Upper lobe of left lung (tissue), 6 donors: ENCODE measurements around the gene ABCC2. TPM values are rescaled to one million over a fixed set of nuclear protein-coding genes. Genes with fewer than 3 reads are reported as not detected.

Experiments
- ATAC-seq, 2 donors: fragments of 200-7000 bp; cut with Tn5 transposase; one replicate each; pipeline ENCODE4 v1.9.1; 2022; ENCODE audit warnings: mild to moderate bottlenecking in 2 of 2, moderate library complexity in 2 of 2; ENCODE audit not compliant: low FRiP score in 2 of 2
- DNase-seq, 2 donors: peaks; one replicate each; pipeline ENCODE4 v3.0.0-alpha.2; 2019 to 2020
- H3K27ac ChIP-seq, 4 donors: fragments of 200-600 bp; sonication (generic); one replicate each; pipeline ENCODE4 v1.5.1; 2016 to 2019
- H3K27me3 ChIP-seq, 4 donors: fragments of 200-600 bp; sonication (generic); one replicate each; pipeline ENCODE4 v1.5.1; 2017 to 2019
- H3K36me3 ChIP-seq, 4 donors: fragments of 200-600 bp; sonication (generic); one replicate each; pipeline ENCODE4 v1.5.1; 2016 to 2019
- H3K4me1 ChIP-seq, 4 donors: fragments of 200-600 bp; sonication (generic); one replicate each; pipeline ENCODE4 v1.5.1; 2018 to 2019
- H3K4me3 ChIP-seq, 4 donors: fragments of 200-600 bp; sonication (generic); one replicate each; pipeline ENCODE4 v1.5.1; 2017 to 2019; ENCODE audit warnings: mild to moderate bottlenecking in 2 of 4, moderate library complexity in 1 of 4
- H3K9me3 ChIP-seq, 4 donors: fragments of 200-600 bp; sonication (generic); one replicate each; pipeline ENCODE4 v1.5.1; 2018 to 2019
- CTCF ChIP-seq, 6 experiments: fragments of 450-650 bp in 4 of 6; fragments of 200-600 bp in 2 of 6; sonication (generic) in 2 of 6; IDR thresholded peaks; one replicate each; pipeline ENCODE4 v1.5.1; 2016 to 2019; ENCODE audit warnings: antibody characterized with exemption in 6 of 6
- EP300 ChIP-seq, 4 donors: sonication (generic); formaldehyde crosslinking; IDR thresholded peaks; one replicate each; pipeline ENCODE4 v1.5.1; 2017; ENCODE audit warnings: antibody characterized with exemption in 4 of 4, control low read depth in 2 of 4
- POLR2A ChIP-seq, 4 donors: fragments of 450-650 bp; IDR thresholded peaks; one replicate each; pipeline ENCODE4 v1.5.1; 2016 to 2017; ENCODE audit warnings: antibody characterized with exemption in 4 of 4, mild to moderate bottlenecking in 2 of 4
- POLR2AphosphoS5 ChIP-seq, 2 donors: sonication (generic); formaldehyde crosslinking; IDR thresholded peaks; one replicate each; pipeline ENCODE4 v1.5.1; 2017; ENCODE audit warnings: antibody characterized with exemption in 2 of 2
- WGBS, 2 donors: methylation state at CpG; one replicate each; pipeline ENCODE4 v1.1.5; 2017 to 2018; 5-methylcytosine and 5-hydroxymethylcytosine counted together
- total RNA-seq, 6 donors: library from RNA; depleted of rRNA in 4 of 6; stranded (reverse); fragments of >200 nt in 4 of 6; gene quantifications; one replicate each; pipeline versions ENCODE4 v1.1.0 to v1.2.1, GENCODE V29; 2016 to 2021
- donor health status: DM: no; HTN: no; CAD: no; lungs with moderate emphysema.
- donor health status: DM: no; HTN: yes; CAD: no; lungs with severe emphysema.

The ABCC2 gene
- total RNA-seq, 6 donors from 2014 or later: 0.46 to 5.2 (median 1.7) TPM

- DNase-seq (no peak), ATAC-seq (no peak)
- no peaks in the 10 kb centered on the region for H3K27me3 ChIP-seq
- no peak overlapping the region for H3K27ac ChIP-seq
- H3K4me3 ChIP-seq: no peak overlapping the region
- peaks cover 4 to 44% (median 22%) of the 10 kb centered on the region in 4 donors for H3K36me3 ChIP-seq
- TF ChIP-seq EP300 (IDR thresholded peaks at IDR 0.05) (no peak), POLR2AphosphoS5 (IDR thresholded peaks at IDR 0.05) (no peak), POLR2A (IDR thresholded peaks at IDR 0.05) (no peak), CTCF (IDR thresholded peaks at IDR 0.05) (no peak)
- no peaks in the 10 kb centered on the region for H3K4me1 ChIP-seq
- H3K9me3 ChIP-seq: no peaks in the 10 kb centered on the region
Measured at GRCh38 chr10:99761365-99761764, 21.1 kb upstream of the ABCC2 start.

- H3K4me1 ChIP-seq: no peaks in the 10 kb centered on the region
- no peaks in the 10 kb centered on the region for H3K9me3 ChIP-seq
- H3K27me3 ChIP-seq: no peaks in the 10 kb centered on the region
- H3K4me3 ChIP-seq: no peak overlapping the region
- no peak for TF ChIP-seq EP300 (IDR thresholded peaks at IDR 0.05)
- TF ChIP-seq CTCF (IDR thresholded peaks at IDR 0.05): no peak
- no peak overlapping the region for H3K27ac ChIP-seq
- DNase-seq: no peak
- ATAC-seq: no peak
- H3K36me3 ChIP-seq: no peaks in the 10 kb centered on the region
- 72 to 73% methylated on average over 4 of the region's 4 CpGs for WGBS, 2 donors
Measured at GRCh38 chr10:99765672-99766301, 16.7 kb upstream of the ABCC2 start.

GRCh38 chr10:99766302-99766681 is 16.1 kb upstream of the ABCC2 start:
- Histone ChIP-seq H3K36me3 (no peaks in the 10 kb centered on the region), H3K27me3 (no peaks in the 10 kb centered on the region), H3K4me3 (no peak overlapping the region), H3K4me1 (no peaks in the 10 kb centered on the region), H3K27ac (no peak overlapping the region), H3K9me3 (no peaks in the 10 kb centered on the region)
- ATAC-seq: no peak
- TF ChIP-seq EP300 (IDR thresholded peaks at IDR 0.05): no peak
- no peak for TF ChIP-seq POLR2A (IDR thresholded peaks at IDR 0.05)
- no peak for TF ChIP-seq POLR2AphosphoS5 (IDR thresholded peaks at IDR 0.05)
- no peak for TF ChIP-seq CTCF (IDR thresholded peaks at IDR 0.05)
- no peak for DNase-seq
- 66 to 78% methylated on average over 8 of the region's 8 CpGs for WGBS, 2 donors

GRCh38 chr10:99767901-99768300 is 14.5 kb upstream of the ABCC2 start:
- ATAC-seq (no peak), DNase-seq (no peak)
- no peaks in the 10 kb centered on the region for H3K36me3 ChIP-seq
- H3K4me3 ChIP-seq: no peak overlapping the region
- no peaks in the 10 kb centered on the region for H3K4me1 ChIP-seq
- TF ChIP-seq POLR2AphosphoS5 (IDR thresholded peaks at IDR 0.05): no peak
- TF ChIP-seq EP300 (IDR thresholded peaks at IDR 0.05): no peak
- TF ChIP-seq CTCF (IDR thresholded peaks at IDR 0.05): no peak
- no peak for TF ChIP-seq POLR2A (IDR thresholded peaks at IDR 0.05)
- H3K9me3 ChIP-seq: no peaks in the 10 kb centered on the region
- H3K27me3 ChIP-seq: no peaks in the 10 kb centered on the region
- H3K27ac ChIP-seq: no peak overlapping the region
- WGBS, 2 donors: 66% methylated on average over 5 of the region's 5 CpGs

- no peak overlapping the region for H3K27ac ChIP-seq
- TF ChIP-seq POLR2A (IDR thresholded peaks at IDR 0.05): no peak
- TF ChIP-seq EP300 (IDR thresholded peaks at IDR 0.05): no peak
- no peak for TF ChIP-seq POLR2AphosphoS5 (IDR thresholded peaks at IDR 0.05)
- no peak for TF ChIP-seq CTCF (IDR thresholded peaks at IDR 0.05)
- H3K4me3 ChIP-seq: no peak overlapping the region
- H3K36me3 ChIP-seq: no peaks in the 10 kb centered on the region
- no peak for DNase-seq
- WGBS, 2 donors: 66 to 90% methylated on average over 2 of the region's 2 CpGs
- H3K9me3 ChIP-seq: no peaks in the 10 kb centered on the region
- ATAC-seq: no peak
- H3K27me3 ChIP-seq: no peaks in the 10 kb centered on the region
- H3K4me1 ChIP-seq: no peaks in the 10 kb centered on the region
Measured at GRCh38 chr10:99768556-99768955, 13.9 kb upstream of the ABCC2 start.
